ENCODE results near the gene FAHD2B.
"Not testable (repeated sequence)": the region's sequence is repeated elsewhere in the genome, so short reads cannot be mapped to it uniquely, and the experiment has no call there.

- TF ChIP-seq CTCF (conservative IDR thresholded peaks at IDR 0.05); EZH2 (IDR thresholded peaks at IDR 0.05; ENCODE audit: low read depth): not testable (repeated sequence)
Observed at GRCh38 chr2:97045895-97046499, 48.7 kb downstream of the FAHD2B start.
